SH-SY5Y (cell line): ENCODE results near the gene GXYLT1.

Experiments
- GATA2 ChIP-seq: IDR thresholded peaks from 2 replicates; pipeline ENCODE4 v1.6.1; 2011; ENCODE audit warnings: mild to moderate bottlenecking, low read depth, low read length
- GATA3 ChIP-seq: IDR thresholded peaks from 2 replicates; pipeline ENCODE4 v1.6.1; 2011; ENCODE audit warnings: low read depth, mild to moderate bottlenecking, low read length, moderate library complexity

GXYLT1 gene

GRCh38 chr12:42163913-42164312, 19.2 kb upstream of the GXYLT1 start:
- TF ChIP-seq GATA2: no peak
- no peak for TF ChIP-seq GATA3

GRCh38 chr12:42162965-42163364, 18.3 kb upstream of the GXYLT1 start:
- no peak for TF ChIP-seq GATA2

GRCh38 chr12:42162193-42162592, 17.5 kb upstream of the GXYLT1 start:
- TF ChIP-seq GATA3 (no peak), GATA2 (no peak)

GRCh38 chr12:42161529-42161928, 16.9 kb upstream of the GXYLT1 start:
- TF ChIP-seq GATA2 (no peak), GATA3 (no peak)

- TF ChIP-seq GATA3 (no peak), GATA2 (no peak)
Observed at GRCh38 chr12:42156232-42156631, 11.6 kb upstream of the GXYLT1 start.

- TF ChIP-seq GATA3: no peak
- TF ChIP-seq GATA2: no peak
Observed at GRCh38 chr12:42145552-42146215, 1.0 kb upstream of the GXYLT1 start.

GRCh38 chr12:42145197-42145549, 499 bp upstream of the GXYLT1 start:
- TF ChIP-seq GATA3 (no peak), GATA2 (no peak)

- TF ChIP-seq GATA3: no peak
- TF ChIP-seq GATA2: no peak
Observed at GRCh38 chr12:42144158-42144407, 591 bp downstream of the GXYLT1 start.

GRCh38 chr12:42143452-42144157, 1.1 kb downstream of the GXYLT1 start:
- TF ChIP-seq GATA3 (no peak), GATA2 (no peak)

GRCh38 chr12:42141981-42142606, 2.6 kb downstream of the GXYLT1 start:
- TF ChIP-seq GATA3: no peak
- TF ChIP-seq GATA2: no peak

GRCh38 chr12:42140901-42141300, 3.8 kb downstream of the GXYLT1 start:
- TF ChIP-seq GATA3: no peak
- no peak for TF ChIP-seq GATA2

GRCh38 chr12:42135259-42135814, 9.3 kb downstream of the GXYLT1 start:
- TF ChIP-seq GATA2 (no peak), GATA3 (no peak)

GRCh38 chr12:42130672-42131402, 13.8 kb downstream of the GXYLT1 start:
- TF ChIP-seq GATA3: no peak
- TF ChIP-seq GATA2: no peak

GRCh38 chr12:42129595-42130204, 15.0 kb downstream of the GXYLT1 start:
- TF ChIP-seq GATA3 (peak; percentile 63; the same call in 1 of the 2 replicates), GATA2 (peak; percentile 15; the same call in 1 of the 2 replicates)

- no peak for TF ChIP-seq GATA2
- TF ChIP-seq GATA3: no peak
Observed at GRCh38 chr12:42128888-42129287, 15.8 kb downstream of the GXYLT1 start.
